GM12865 (cell line): Measurements from ENCODE around the gene CYP4F11.
"Not testable (repeated sequence)": the region's sequence is repeated elsewhere in the genome, so short reads cannot be mapped to it uniquely, and the experiment has no call there.

ENCODE experiments used
- DNase-seq: peaks from one replicate; pipeline ENCODE4 v3.0.0; 2010; ENCODE audit warnings: low read depth
- H3K4me3 ChIP-seq: 2 replicates; pipeline ENCODE4 v1.5.1; 2011; ENCODE audit warnings: mild to moderate bottlenecking, low read depth, low read length, control low read depth
- CTCF ChIP-seq: IDR thresholded peaks from 2 replicates; pipeline ENCODE4 v1.5.1; 2011; ENCODE audit warnings: low read length, control low read depth, low read depth, inconsistent platforms; ENCODE audit not compliant: insufficient read depth; ENCODE audit errors: missing control alignments

Gene CYP4F11

GRCh38 chr19:15937771-15938170, 3.4 kb upstream of the CYP4F11 start:
- no peak overlapping the region for H3K4me3 ChIP-seq
- DNase-seq = no peak
- TF ChIP-seq CTCF = no peak

GRCh38 chr19:15936950-15937349, 2.6 kb upstream of the CYP4F11 start:
- no peak overlapping the region for H3K4me3 ChIP-seq
- no peak for TF ChIP-seq CTCF
- DNase-seq = no peak

- no peak for DNase-seq
- no peak overlapping the region for H3K4me3 ChIP-seq
- TF ChIP-seq CTCF = no peak
Observed at GRCh38 chr19:15936173-15936572, 1.8 kb upstream of the CYP4F11 start.

GRCh38 chr19:15935167-15935702, 906 bp upstream of the CYP4F11 start:
- H3K4me3 ChIP-seq = no peak overlapping the region
- TF ChIP-seq CTCF = no peak
- no peak for DNase-seq

GRCh38 chr19:15933761-15934331, 483 bp downstream of the CYP4F11 start:
- H3K4me3 ChIP-seq, DNase-seq: not testable (repeated sequence)

- no peak overlapping the region for H3K4me3 ChIP-seq
- no peak for TF ChIP-seq CTCF
Observed at GRCh38 chr19:15928321-15928720, 6.0 kb downstream of the CYP4F11 start.

GRCh38 chr19:15926484-15926883, 7.8 kb downstream of the CYP4F11 start:
- no peak for DNase-seq
- no peak for TF ChIP-seq CTCF
- H3K4me3 ChIP-seq = no peak overlapping the region

More at GRCh38 chr19:15928321-15928720, 6.0 kb downstream of the CYP4F11 start:
- no peak for DNase-seq
